ENCODE measurements around the gene RNF187.

- TF ChIP-seq CTCF (conservative IDR thresholded peaks at IDR 0.05; ENCODE audit: low read depth, low read length) (no peak), EZH2phosphoT487 (IDR thresholded peaks at IDR 0.05; ENCODE audit: borderline replicate concordance, low read length) (no peak), EZH2 (IDR thresholded peaks at IDR 0.05; ENCODE audit: low read length, unreplicated experiment) (no peak)
Observed at GRCh38 chr1:228496494-228496893, 9.3 kb downstream of the RNF187 start.

All from PC-3 (cell line).